Astrocyte of the spinal cord (primary cell): Measurements from ENCODE around the gene SNX9.

Source experiments
- DNase-seq: peaks from one replicate; pipeline ENCODE4 v3.0.0; 2011; ENCODE audit warnings: low read depth, low spot score
- H3K4me3 ChIP-seq: 2 replicates; pipeline ENCODE4 v1.5.1; 2011; ENCODE audit warnings: low read depth, mild to moderate bottlenecking, low read length, moderate library complexity
- in situ Hi-C: cut with HindIII; loops from 2 replicates; pipeline ENCODE4 v1.10.0; 2017; ENCODE audit warnings: low sequenced_read_pairs
- TF ChIP-seq, protein P1 (sequence below): IDR thresholded peaks from 2 replicates; pipeline ENCODE4 v1.5.1; 2012; ENCODE audit warnings: low read depth, mild to moderate bottlenecking, low read length, inconsistent platforms

The SNX9 gene

DNA sequence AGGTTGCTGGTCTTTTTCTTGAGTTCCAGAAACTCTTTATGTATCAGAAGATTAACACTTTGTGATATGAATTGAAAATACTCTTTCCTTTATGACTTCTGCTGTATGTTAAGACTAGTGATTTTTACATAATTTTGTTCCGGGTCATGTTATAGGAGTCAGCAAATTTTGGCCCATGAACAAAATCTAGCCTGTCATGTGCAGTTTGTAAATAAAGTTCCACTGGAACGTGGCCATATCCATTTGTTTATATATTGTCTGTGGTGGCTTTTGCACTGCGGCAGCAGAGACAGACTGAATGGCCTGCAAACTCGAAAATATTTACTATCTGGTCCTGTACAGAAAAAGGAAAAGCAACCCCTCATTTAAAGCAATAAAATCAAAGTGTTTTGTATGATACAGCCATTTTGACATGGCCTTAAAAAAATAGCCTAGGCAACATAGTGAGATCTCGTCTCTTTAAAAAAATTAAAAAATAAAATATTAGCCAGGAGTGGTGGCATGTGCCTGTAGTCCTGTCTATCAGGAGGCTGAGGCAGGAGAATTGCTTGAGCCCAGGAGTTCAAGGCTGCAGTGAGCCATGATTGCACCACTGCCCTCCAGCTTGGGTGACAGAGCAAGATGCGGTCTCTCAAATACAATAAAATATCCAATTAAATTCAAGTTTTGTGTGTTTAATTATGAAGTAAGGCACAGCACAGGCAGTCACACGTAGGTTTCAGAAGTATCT, 36.9 kb downstream of the SNX9 start:
- TF ChIP-seq, protein P1, sequence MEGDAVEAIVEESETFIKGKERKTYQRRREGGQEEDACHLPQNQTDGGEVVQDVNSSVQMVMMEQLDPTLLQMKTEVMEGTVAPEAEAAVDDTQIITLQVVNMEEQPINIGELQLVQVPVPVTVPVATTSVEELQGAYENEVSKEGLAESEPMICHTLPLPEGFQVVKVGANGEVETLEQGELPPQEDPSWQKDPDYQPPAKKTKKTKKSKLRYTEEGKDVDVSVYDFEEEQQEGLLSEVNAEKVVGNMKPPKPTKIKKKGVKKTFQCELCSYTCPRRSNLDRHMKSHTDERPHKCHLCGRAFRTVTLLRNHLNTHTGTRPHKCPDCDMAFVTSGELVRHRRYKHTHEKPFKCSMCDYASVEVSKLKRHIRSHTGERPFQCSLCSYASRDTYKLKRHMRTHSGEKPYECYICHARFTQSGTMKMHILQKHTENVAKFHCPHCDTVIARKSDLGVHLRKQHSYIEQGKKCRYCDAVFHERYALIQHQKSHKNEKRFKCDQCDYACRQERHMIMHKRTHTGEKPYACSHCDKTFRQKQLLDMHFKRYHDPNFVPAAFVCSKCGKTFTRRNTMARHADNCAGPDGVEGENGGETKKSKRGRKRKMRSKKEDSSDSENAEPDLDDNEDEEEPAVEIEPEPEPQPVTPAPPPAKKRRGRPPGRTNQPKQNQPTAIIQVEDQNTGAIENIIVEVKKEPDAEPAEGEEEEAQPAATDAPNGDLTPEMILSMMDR = no peak
- no peak overlapping the region for H3K4me3 ChIP-seq
- no peak for DNase-seq
- in situ Hi-C loops = no loop called here

DNA sequence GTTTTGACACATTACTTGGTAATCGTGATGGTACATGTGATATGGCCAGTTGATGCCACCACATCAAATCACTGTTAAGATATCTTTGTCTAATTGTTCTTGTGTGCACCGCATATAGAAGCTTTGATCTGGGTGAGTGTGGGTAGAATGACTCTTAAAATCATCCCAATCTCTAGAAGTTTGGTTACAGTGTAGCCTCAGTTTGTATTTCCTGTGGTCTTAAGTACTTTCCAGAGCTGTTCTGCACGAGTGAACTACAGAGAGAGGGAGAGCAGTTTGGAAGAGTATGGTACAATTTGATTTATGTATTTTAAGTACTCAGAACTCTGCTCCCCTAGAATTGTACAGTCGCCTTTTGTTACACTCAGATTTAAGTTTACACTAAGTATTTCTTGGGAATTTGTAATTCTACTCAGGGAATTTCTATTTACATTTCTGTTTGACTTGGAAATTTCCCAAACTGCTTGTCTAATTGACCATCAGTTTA, 37.5 kb downstream of the SNX9 start:
- in situ Hi-C loops = no loop called here
- TF ChIP-seq, protein P1 = no peak
- DNase-seq = peak; percentile 49
- H3K4me3 ChIP-seq = no peak overlapping the region

DNA sequence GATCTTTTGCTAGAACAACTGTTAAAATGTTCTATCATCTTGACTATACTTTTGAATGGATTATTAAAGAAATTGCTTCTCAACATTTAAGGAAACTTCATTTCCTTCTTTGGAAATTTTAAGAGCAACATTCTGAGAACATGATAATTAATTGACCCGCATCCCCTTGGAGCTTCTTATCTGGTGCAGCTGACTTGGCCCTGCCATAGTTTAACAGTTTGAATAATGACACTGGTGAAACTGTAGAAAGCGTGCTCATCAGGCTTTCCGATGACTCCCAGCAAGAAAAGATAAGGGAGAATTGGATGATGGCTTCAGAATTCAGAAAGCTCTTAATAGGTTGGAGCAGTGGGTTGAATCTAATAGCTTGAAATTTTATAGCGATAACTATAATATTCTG, 38.1 kb downstream of the SNX9 start:
- TF ChIP-seq, protein P1 = no peak
- no peak for DNase-seq
- H3K4me3 ChIP-seq = no peak overlapping the region
- in situ Hi-C loops = no loop called here

DNA sequence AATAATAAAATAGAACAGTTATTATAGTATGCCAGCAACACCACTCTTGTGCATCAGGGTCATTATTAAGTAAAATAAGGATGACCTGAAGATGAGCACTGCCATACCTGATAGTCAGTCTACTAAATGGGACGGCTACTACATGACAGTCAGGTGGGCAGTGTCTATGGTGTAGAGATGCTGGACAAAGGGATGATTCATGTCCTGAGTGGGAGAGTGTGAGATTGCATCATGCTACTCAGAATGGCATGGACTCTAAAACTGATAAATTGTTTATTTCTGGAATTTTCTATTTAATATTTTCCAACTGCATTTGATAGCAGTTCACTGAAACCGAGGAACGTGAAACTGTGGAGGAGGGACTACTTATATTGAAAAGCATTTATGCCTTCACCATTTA, 38.8 kb downstream of the SNX9 start:
- in situ Hi-C loops = no loop called here
- DNase-seq = peak; percentile 33
- TF ChIP-seq, protein P1 = no peak
- H3K4me3 ChIP-seq = no peak overlapping the region

DNA sequence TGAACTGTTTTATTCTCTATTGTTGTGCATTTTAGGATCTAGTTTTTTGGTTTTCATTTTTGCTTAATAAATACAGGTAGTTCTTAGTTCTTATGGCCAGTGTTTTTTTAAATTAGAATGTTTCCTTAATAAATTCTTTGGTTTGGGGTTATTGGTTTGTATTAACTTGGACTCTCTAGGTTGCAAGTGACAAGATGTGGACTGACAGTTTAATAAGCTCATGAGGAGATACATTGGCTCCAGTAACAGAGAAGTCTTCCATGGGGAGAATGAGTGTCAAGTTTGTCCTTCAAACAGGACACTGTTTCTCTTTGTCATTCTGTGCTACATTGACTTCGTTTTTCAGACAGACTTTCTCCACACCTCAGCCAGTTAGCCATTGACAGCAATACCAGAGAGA, 39.7 kb downstream of the SNX9 start:
- no peak for DNase-seq
- TF ChIP-seq, protein P1 = no peak
- no peak overlapping the region for H3K4me3 ChIP-seq
- in situ Hi-C loops = no loop called here

DNA sequence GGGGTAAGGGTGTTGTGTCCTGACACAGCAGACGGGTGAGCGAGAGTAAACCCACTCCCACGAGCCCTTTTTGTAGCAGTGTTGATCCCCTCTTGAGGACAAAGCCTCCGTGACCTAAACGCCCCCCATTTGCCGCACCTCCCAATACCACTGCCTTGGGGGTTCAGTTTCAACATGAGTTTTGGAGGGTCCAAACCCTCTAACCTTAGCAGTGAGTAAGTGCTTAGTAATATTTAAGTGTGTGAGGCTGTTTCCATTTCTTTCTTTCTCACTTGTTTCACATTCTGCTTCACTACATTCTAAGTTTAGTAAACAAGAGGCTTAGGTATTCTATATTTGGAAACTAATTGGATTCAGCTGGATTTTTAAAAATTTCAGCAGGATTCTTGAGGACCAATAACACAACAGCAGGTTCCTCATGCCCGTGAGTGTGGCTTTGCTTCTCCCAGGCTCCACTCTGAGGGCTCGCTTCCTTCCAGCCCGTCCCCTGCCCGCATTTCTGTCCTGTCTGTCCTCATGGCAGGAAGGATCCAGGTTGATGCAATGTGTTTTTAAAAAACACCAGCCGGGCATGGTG, 41.2 kb downstream of the SNX9 start:
- TF ChIP-seq, protein P1 = no peak
- in situ Hi-C loops = no loop called here
- DNase-seq = no peak
- no peak overlapping the region for H3K4me3 ChIP-seq
